ENCODE measurements around the gene ANKFN1. TPM values are rescaled to one million over a fixed set of nuclear protein-coding genes. Genes with fewer than 3 reads are reported as not detected.

ANKFN1 gene
- total RNA-seq, 4 donors from 2014 or later, result 0.16 to 0.27 TPM; not detected in 2

DNA sequence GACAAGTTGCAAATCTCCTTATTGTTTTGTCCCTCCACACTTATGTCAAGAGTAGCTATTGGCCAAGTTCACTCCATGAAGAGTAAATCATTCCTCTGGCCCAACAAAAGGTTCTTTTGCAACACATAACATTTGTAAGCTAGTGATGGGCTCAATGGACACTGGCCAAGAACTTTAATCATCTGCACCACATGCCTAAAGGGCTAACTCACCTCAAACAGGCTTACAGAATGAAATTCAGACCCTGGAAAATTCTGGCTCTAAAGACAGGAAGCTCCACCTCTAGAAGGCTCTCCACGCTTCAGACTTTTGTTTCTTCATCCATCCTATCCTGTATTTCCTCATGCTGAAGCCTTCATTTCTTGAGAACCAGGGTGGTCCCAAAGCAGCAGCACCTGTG lies 10.9 kb upstream of the ANKFN1 start:
- ATAC-seq (no peak), DNase-seq (no peak)
- intact Hi-C loops (cut with DNase I; ENCODE audit: low total_unique reads), result no loop called here
- Histone ChIP-seq H3K27me3 (peaks cover 0 to 5% (median 0%) of the 10 kb centered on the region in 3 donors), H3K9me3 (no peaks in the 10 kb centered on the region), H3K36me3 (no peaks in the 10 kb centered on the region), H3K27ac (no peak overlapping the region), H3K4me3 (no peak overlapping the region), H3K4me1 (peaks cover 0 to 6% of the 10 kb centered on the region in 2 donors)
- in situ Hi-C loops (cut with MboI; ENCODE audit: low sequenced_read_pairs in 4 of 4), result loop anchor here in 2 of 4 donors (25.0 kb wide), 1 partner anchor 170 kb away; no protein-coding TSS in a partner anchor
- TF ChIP-seq, protein P1, sequence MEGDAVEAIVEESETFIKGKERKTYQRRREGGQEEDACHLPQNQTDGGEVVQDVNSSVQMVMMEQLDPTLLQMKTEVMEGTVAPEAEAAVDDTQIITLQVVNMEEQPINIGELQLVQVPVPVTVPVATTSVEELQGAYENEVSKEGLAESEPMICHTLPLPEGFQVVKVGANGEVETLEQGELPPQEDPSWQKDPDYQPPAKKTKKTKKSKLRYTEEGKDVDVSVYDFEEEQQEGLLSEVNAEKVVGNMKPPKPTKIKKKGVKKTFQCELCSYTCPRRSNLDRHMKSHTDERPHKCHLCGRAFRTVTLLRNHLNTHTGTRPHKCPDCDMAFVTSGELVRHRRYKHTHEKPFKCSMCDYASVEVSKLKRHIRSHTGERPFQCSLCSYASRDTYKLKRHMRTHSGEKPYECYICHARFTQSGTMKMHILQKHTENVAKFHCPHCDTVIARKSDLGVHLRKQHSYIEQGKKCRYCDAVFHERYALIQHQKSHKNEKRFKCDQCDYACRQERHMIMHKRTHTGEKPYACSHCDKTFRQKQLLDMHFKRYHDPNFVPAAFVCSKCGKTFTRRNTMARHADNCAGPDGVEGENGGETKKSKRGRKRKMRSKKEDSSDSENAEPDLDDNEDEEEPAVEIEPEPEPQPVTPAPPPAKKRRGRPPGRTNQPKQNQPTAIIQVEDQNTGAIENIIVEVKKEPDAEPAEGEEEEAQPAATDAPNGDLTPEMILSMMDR (IDR thresholded peaks at IDR 0.05 in 4 of 5, conservative IDR thresholded peaks at IDR 0.05 in 1 of 5), result no peak
- TF ChIP-seq POLR2A (IDR thresholded peaks at IDR 0.05), result no peak

DNA sequence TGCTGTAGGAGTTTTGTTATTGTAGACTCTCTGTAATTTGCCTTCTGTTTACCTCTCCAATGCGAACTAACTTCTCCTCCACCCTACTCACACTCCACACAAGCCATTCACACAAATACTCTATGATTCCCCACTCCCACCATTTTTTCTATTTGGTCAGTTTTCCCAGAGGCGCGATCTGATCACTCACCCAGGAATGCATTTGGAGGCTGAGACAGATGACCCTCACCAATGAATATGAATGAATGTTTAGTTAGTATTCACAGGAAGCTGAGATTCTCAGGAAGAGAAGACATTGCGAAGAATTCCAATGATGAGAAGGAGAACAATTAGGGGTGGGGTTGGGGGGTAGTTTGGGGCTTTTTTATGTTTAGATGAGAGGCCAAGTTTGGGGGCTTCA lies 10.5 kb upstream of the ANKFN1 start:
- TF ChIP-seq, protein P1 (IDR thresholded peaks at IDR 0.05 in 4 of 5, conservative IDR thresholded peaks at IDR 0.05 in 1 of 5), result no peak
- TF ChIP-seq POLR2A (IDR thresholded peaks at IDR 0.05), result no peak
- DNase-seq (no peak), ATAC-seq (no peak)
- Histone ChIP-seq H3K27me3 (peaks cover 0 to 5% (median 0%) of the 10 kb centered on the region in 3 donors), H3K9me3 (no peaks in the 10 kb centered on the region), H3K27ac (no peak overlapping the region), H3K36me3 (no peaks in the 10 kb centered on the region), H3K4me3 (no peak overlapping the region), H3K4me1 (peaks cover 0 to 6% of the 10 kb centered on the region in 2 donors)
- in situ Hi-C loops (cut with MboI; ENCODE audit: low sequenced_read_pairs in 4 of 4), result loop anchor here in 2 of 4 donors (25.0 kb wide), 1 partner anchor 170 kb away; no protein-coding TSS in a partner anchor
- intact Hi-C loops (cut with DNase I; ENCODE audit: low total_unique reads), result no loop called here

DNA sequence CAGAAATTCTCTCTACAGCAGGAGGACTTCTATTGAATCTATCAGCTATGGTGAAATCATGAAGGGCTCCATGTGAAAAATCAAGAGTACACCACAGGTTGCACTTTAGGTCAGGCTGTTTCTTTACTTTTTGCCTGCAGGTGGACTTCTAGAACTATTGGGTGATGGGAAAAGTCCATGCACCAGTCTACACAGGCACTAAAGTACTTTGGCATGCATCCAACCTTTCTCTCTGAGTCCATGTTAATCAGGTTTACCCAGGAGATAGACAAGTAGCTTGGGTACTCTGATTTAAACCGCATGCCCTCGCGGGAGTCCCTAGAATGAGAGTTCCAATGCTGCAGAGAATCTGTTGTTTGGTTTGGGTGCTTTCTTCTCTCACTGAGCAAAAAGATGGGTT lies 9.1 kb upstream of the ANKFN1 start:
- H3K4me3 ChIP-seq, result no peak overlapping the region
- peaks cover 0 to 6% of the 10 kb centered on the region in 2 donors for H3K4me1 ChIP-seq
- H3K9me3 ChIP-seq, result no peaks in the 10 kb centered on the region
- intact Hi-C loops (cut with DNase I; ENCODE audit: low total_unique reads) (no loop called here), in situ Hi-C loops (cut with MboI; ENCODE audit: low sequenced_read_pairs in 4 of 4) (loop anchor here in 2 of 4 donors (25.0 kb wide), 1 partner anchor 168 kb away; no protein-coding TSS in a partner anchor)
- H3K36me3 ChIP-seq, result no peaks in the 10 kb centered on the region
- peaks cover 0 to 5% (median 0%) of the 10 kb centered on the region in 3 donors for H3K27me3 ChIP-seq
- H3K27ac ChIP-seq, result no peak overlapping the region
- ATAC-seq (no peak), DNase-seq (no peak)
- TF ChIP-seq POLR2A (IDR thresholded peaks at IDR 0.05), result no peak
- TF ChIP-seq, protein P1 (IDR thresholded peaks at IDR 0.05 in 4 of 5, conservative IDR thresholded peaks at IDR 0.05 in 1 of 5), result no peak

DNA sequence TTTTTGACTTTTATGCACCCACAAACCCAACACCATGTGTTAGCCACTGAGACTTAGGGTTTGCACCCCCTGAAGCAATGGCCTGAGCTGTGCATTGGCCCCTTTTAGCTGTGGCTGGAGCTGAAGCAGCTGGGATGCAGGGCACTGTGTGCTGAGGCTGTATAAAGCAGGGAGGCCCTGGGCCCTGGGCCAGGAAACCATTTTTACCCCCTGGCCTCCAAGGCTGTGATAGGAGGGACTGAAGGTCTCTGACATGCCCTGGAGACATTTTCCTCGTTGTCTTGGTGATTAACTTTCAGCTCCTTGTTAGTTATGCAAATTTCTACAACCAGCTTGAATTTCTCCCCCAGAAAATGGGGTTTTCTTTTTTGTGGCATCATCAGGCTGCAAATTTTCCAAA lies 6.7 kb upstream of the ANKFN1 start:
- ATAC-seq (no peak), DNase-seq (no peak)
- in situ Hi-C loops (cut with MboI; ENCODE audit: low sequenced_read_pairs in 4 of 4) (loop anchor here in 2 of 4 donors (25.0 kb wide), 1 partner anchor 166 kb away; no protein-coding TSS in a partner anchor), intact Hi-C loops (cut with DNase I; ENCODE audit: low total_unique reads) (no loop called here)
- Histone ChIP-seq H3K36me3 (no peaks in the 10 kb centered on the region), H3K4me3 (no peak overlapping the region), H3K9me3 (no peaks in the 10 kb centered on the region), H3K27ac (no peak overlapping the region), H3K27me3 (peaks cover 0 to 5% (median 0%) of the 10 kb centered on the region in 3 donors), H3K4me1 (no peaks in the 10 kb centered on the region)
- no peak for TF ChIP-seq POLR2A (IDR thresholded peaks at IDR 0.05)
- TF ChIP-seq, protein P1 (IDR thresholded peaks at IDR 0.05 in 4 of 5, conservative IDR thresholded peaks at IDR 0.05 in 1 of 5), result no peak

DNA sequence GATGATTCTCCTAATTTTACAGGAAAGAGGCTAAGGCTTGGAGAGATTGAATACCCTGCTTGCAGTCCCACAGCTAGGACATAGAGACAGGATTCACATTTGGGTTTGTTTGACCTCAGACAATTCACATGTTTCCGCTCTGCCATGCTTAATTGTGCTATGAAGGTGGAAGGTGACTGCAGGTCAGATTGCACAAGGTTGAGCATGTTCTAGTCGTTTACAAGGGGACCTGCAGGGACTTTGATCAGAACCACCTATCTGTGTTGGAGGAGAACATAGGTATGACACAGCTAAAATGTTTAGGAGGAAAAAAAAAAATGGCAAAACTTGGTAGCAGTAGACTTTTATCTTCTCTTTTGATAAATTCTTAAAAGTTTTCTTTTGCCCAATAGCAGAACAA lies 4.9 kb upstream of the ANKFN1 start:
- H3K36me3 ChIP-seq, result no peaks in the 10 kb centered on the region
- intact Hi-C loops (cut with DNase I; ENCODE audit: low total_unique reads) (no loop called here), in situ Hi-C loops (cut with MboI; ENCODE audit: low sequenced_read_pairs in 4 of 4) (loop anchor here in 2 of 4 donors (25.0 kb wide), 1 partner anchor 164 kb away; no protein-coding TSS in a partner anchor)
- peaks cover 0 to 5% (median 0%) of the 10 kb centered on the region in 3 donors for H3K27me3 ChIP-seq
- no peak for ATAC-seq
- no peaks in the 10 kb centered on the region for H3K4me1 ChIP-seq
- no peaks in the 10 kb centered on the region for H3K9me3 ChIP-seq
- no peak for DNase-seq
- no peak overlapping the region for H3K27ac ChIP-seq
- no peak overlapping the region for H3K4me3 ChIP-seq
- TF ChIP-seq POLR2A (IDR thresholded peaks at IDR 0.05), result no peak
- TF ChIP-seq, protein P1 (IDR thresholded peaks at IDR 0.05 in 4 of 5, conservative IDR thresholded peaks at IDR 0.05 in 1 of 5), result no peak
